Panc1 (cell line): ENCODE data around the gene BAIAP3.

Experiments
- SIN3A ChIP-seq: IDR thresholded peaks from 2 replicates; pipeline ENCODE4 v1.6.1; 2012; ENCODE audit warnings: low read depth, mild to moderate bottlenecking, low read length, moderate library complexity, borderline replicate concordance; ENCODE audit not compliant: insufficient read depth
- TF ChIP-seq, protein P1 (sequence below): fragments of 450-650 bp; IDR thresholded peaks from 2 replicates; pipeline ENCODE4 v1.5.1; 2017; ENCODE audit warnings: mild to moderate bottlenecking

GRCh38 chr16:1330931-1331711 is 2.3 kb upstream of the BAIAP3 start:
- TF ChIP-seq, protein P1, sequence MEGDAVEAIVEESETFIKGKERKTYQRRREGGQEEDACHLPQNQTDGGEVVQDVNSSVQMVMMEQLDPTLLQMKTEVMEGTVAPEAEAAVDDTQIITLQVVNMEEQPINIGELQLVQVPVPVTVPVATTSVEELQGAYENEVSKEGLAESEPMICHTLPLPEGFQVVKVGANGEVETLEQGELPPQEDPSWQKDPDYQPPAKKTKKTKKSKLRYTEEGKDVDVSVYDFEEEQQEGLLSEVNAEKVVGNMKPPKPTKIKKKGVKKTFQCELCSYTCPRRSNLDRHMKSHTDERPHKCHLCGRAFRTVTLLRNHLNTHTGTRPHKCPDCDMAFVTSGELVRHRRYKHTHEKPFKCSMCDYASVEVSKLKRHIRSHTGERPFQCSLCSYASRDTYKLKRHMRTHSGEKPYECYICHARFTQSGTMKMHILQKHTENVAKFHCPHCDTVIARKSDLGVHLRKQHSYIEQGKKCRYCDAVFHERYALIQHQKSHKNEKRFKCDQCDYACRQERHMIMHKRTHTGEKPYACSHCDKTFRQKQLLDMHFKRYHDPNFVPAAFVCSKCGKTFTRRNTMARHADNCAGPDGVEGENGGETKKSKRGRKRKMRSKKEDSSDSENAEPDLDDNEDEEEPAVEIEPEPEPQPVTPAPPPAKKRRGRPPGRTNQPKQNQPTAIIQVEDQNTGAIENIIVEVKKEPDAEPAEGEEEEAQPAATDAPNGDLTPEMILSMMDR = no peak; the same call in 1 of the 2 replicates
- TF ChIP-seq SIN3A = no peak
